Limb (tissue), 2 donors: ENCODE measurements around the gene COX8A.

Experiments used
- DNase-seq, 2 donors: peaks; one replicate each; pipeline ENCODE4 v3.0.0-alpha.2; 2016; ENCODE audit errors: extremely low spot score in 2 of 2

Gene COX8A

GRCh38 chr11:64001484-64002420, 27.3 kb downstream of the COX8A start:
- peak in 1 of 2 donors; percentile 85 for DNase-seq

GRCh38 chr11:64003807-64004589, 29.6 kb downstream of the COX8A start:
- DNase-seq = no peak

- DNase-seq = no peak
Measured at GRCh38 chr11:64004590-64004984, 30.2 kb downstream of the COX8A start.

- DNase-seq = no peak
Measured at GRCh38 chr11:64005691-64006090, 31.3 kb downstream of the COX8A start.

GRCh38 chr11:64006398-64006797, 32.0 kb downstream of the COX8A start:
- no peak for DNase-seq

- DNase-seq = no peak
Measured at GRCh38 chr11:64007160-64007628, 32.8 kb downstream of the COX8A start.

- DNase-seq = no peak
Measured at GRCh38 chr11:64007629-64008282, 33.3 kb downstream of the COX8A start.

GRCh38 chr11:64008283-64008913, 34.0 kb downstream of the COX8A start:
- DNase-seq = no peak

GRCh38 chr11:64008914-64009633, 34.7 kb downstream of the COX8A start:
- no peak for DNase-seq

- no peak for DNase-seq
Measured at GRCh38 chr11:64009710-64010109, 35.3 kb downstream of the COX8A start.

- DNase-seq = no peak
Measured at GRCh38 chr11:64010783-64011182, 36.4 kb downstream of the COX8A start.

GRCh38 chr11:64011371-64011770, 37.0 kb downstream of the COX8A start:
- DNase-seq = no peak

- DNase-seq = no peak
Measured at GRCh38 chr11:64013141-64013896, 38.9 kb downstream of the COX8A start.

GRCh38 chr11:64014356-64014755, 39.9 kb downstream of the COX8A start:
- DNase-seq = no peak

GRCh38 chr11:64015510-64015909, 41.1 kb downstream of the COX8A start:
- no peak for DNase-seq

- no peak for DNase-seq
Measured at GRCh38 chr11:64015935-64016845, 41.8 kb downstream of the COX8A start.

- no peak for DNase-seq
Measured at GRCh38 chr11:64017945-64018224, 43.5 kb downstream of the COX8A start.

- DNase-seq = no peak
Measured at GRCh38 chr11:64018310-64018709, 43.9 kb downstream of the COX8A start.
